ENCODE results near the gene NFASC. TPM values are rescaled to one million over a fixed set of nuclear protein-coding genes. Genes with fewer than 3 reads are reported as not detected.

NFASC gene
- total RNA-seq, 1 experiment from 2014 or later, result 16.9 TPM

- no TSS peak for BruUV-seq (replicated peaks)
- TF ChIP-seq SIN3A (IDR thresholded peaks at IDR 0.05; ENCODE audit: borderline replicate concordance, insufficient read depth, low read depth, low read length), result no peak
- TF ChIP-seq REST (IDR thresholded peaks at IDR 0.05; ENCODE audit: insufficient read depth in 1 of 2, low read depth in 2 of 2, low read length in 1 of 2), result no peak
- TF ChIP-seq POLR2AphosphoS5 (IDR thresholded peaks at IDR 0.05; ENCODE audit: low read depth, low read length), result no peak
- TF ChIP-seq CTCF (IDR thresholded peaks at IDR 0.05), result no peak
- TF ChIP-seq TCF7L2 (IDR thresholded peaks at IDR 0.05; ENCODE audit: low read depth, low read length), result no peak
- in situ Hi-C loops (cut with HindIII; ENCODE audit: low pct_unique_long_range_greater_than_20kb, low sequenced_read_pairs), result no loop called here
Observed at GRCh38 chr1:204909109-204909508, 38.4 kb downstream of the NFASC start.

GRCh38 chr1:204915861-204916495 lies 45.3 kb downstream of the NFASC start:
- Histone ChIP-seq H3K4me1 (ENCODE audit: control insufficient read depth, insufficient read depth, low read length) (0 out of 2 replicates have a peak, but pooled peaks cover 3% of the 10 kb centered on the region), H3K27me3 (ENCODE audit: control insufficient read depth, insufficient read depth, low read length) (no peaks in the 10 kb centered on the region), H3K9me3 (ENCODE audit: control insufficient read depth, insufficient read depth, low read depth, low read length) (no peaks in the 10 kb centered on the region), H3K4me3 (ENCODE audit: low read depth in 2 of 2, low read length in 2 of 2) (no peak overlapping the region), H3K36me3 (ENCODE audit: control insufficient read depth, insufficient read depth, low read length) (no peaks in the 10 kb centered on the region), H3K27ac (ENCODE audit: low read length) (no peak overlapping the region; the same call in 1 of the 2 replicates)
- intact Hi-C loops (cut with micrococcal nuclease; ENCODE audit: unreplicated experiment), result no loop called here
- ATAC-seq (peak; percentile 74), DNase-seq (ENCODE audit: low read depth, low spot score) (no peak)
- CTCF ChIA-PET, result no interaction called here
- POLR2A ChIA-PET, result no interaction called here
- TF ChIP-seq POLR2AphosphoS5 (IDR thresholded peaks at IDR 0.05; ENCODE audit: low read depth, low read length), result no peak
- no peak for TF ChIP-seq CTCF (IDR thresholded peaks at IDR 0.05)
- no peak for TF ChIP-seq SIN3A (IDR thresholded peaks at IDR 0.05; ENCODE audit: borderline replicate concordance, insufficient read depth, low read depth, low read length)
- BruUV-seq (replicated peaks), result no TSS peak
- in situ Hi-C loops (cut with HindIII; ENCODE audit: low pct_unique_long_range_greater_than_20kb, low sequenced_read_pairs), result no loop called here

More at GRCh38 chr1:204909109-204909508, 38.4 kb downstream of the NFASC start:
- ATAC-seq, result no peak
- DNase-seq (ENCODE audit: low read depth, low spot score), result no peak
- no peak overlapping the region for H3K4me3 ChIP-seq (ENCODE audit: low read depth in 2 of 2, low read length in 2 of 2)
- no peaks in the 10 kb centered on the region for H3K4me1 ChIP-seq (ENCODE audit: control insufficient read depth, insufficient read depth, low read length)
- no peaks in the 10 kb centered on the region for H3K9me3 ChIP-seq (ENCODE audit: control insufficient read depth, insufficient read depth, low read depth, low read length)
- ChIA-PET CTCF (no interaction called here), POLR2A (no interaction called here)
- no peaks in the 10 kb centered on the region; the same call in 1 of the 2 replicates for H3K27me3 ChIP-seq (ENCODE audit: control insufficient read depth, insufficient read depth, low read length)
- no peaks in the 10 kb centered on the region for H3K36me3 ChIP-seq (ENCODE audit: control insufficient read depth, insufficient read depth, low read length)
- intact Hi-C loops (cut with micrococcal nuclease; ENCODE audit: unreplicated experiment), result no loop called here
- H3K27ac ChIP-seq (ENCODE audit: low read length), result no peak overlapping the region
